Cardiac muscle cell (in vitro differentiated cells and primary cell): Measurements from ENCODE around the gene BAAT. TPM values are rescaled to one million over a fixed set of nuclear protein-coding genes. Genes with fewer than 3 reads are reported as not detected.

Source experiments
- DNase-seq, 2 donors: peaks; one replicate each; pipeline versions ENCODE4 v3.0.0 to v3.0.0-alpha.2; 2010 to 2017; ENCODE audit warnings: low read depth in 1 of 2, low spot score in 1 of 2
- H3K27ac ChIP-seq: fragments of 200-600 bp; sonication (generic); 2 replicates; pipeline ENCODE4 v1.5.1; 2016
- H3K27me3 ChIP-seq: fragments of 200-600 bp; sonication (generic); 2 replicates; pipeline ENCODE4 v1.6.0; 2016; ENCODE audit warnings: control low read depth
- H3K36me3 ChIP-seq: fragments of 200-600 bp; sonication (generic); 2 replicates; pipeline ENCODE4 v1.5.1; 2016; ENCODE audit warnings: control low read depth
- H3K4me1 ChIP-seq: fragments of 200-600 bp; sonication (generic); 2 replicates; pipeline ENCODE4 v1.8.1; 2017; ENCODE audit warnings: low read depth, mild to moderate bottlenecking, mixed run types
- H3K4me3 ChIP-seq: fragments of 200-600 bp; sonication (generic); 2 replicates; pipeline ENCODE4 v1.5.1; 2016; ENCODE audit warnings: mild to moderate bottlenecking
- H3K9me3 ChIP-seq: fragments of 200-600 bp; sonication (generic); 2 replicates; pipeline ENCODE4 v1.5.1; 2017; ENCODE audit warnings: low read depth, mild to moderate bottlenecking, control low read depth
- polyA plus RNA-seq: library from polyadenylated mRNA; unstranded; fragments of >200 nt; fragmentation: Nextera tagmentation; extraction: Ambion mirVana; gene quantifications from 2 replicates; pipeline ENCODE4 v1.2.1, GENCODE V29; 2016
- total RNA-seq: library from RNA; depleted of rRNA; stranded (reverse); fragments of >200 nt; gene quantifications from 2 replicates; pipeline ENCODE4 v1.2.3, GENCODE V29; 2016
- TF ChIP-seq, protein P1 (sequence below): IDR thresholded peaks from 2 replicates; pipeline ENCODE4 v1.5.1; 2012; ENCODE audit warnings: low read depth, mild to moderate bottlenecking, low read length

Gene BAAT
- total and polyA plus RNA-seq, 2 experiments from 2014 or later = not detected

DNA sequence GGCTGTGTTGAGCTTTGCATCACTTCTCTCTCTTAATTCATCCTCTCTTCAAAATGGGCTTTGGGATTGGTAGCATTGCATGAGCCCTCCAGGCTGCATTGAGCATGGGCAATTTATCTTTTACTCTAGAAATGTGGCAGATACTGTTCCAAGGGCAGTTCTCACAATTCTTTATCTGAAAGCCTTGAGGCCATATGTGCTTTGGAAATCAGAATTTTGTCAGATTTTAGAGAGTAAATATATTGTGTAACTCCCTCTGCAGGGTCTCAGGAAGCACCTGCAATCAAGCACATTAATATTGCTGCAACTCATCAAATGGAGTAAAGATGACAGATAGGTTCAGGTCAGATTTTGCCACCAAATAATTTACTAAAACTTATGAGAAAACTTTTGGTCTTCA is 33.2 kb upstream of the BAAT start:
- Histone ChIP-seq H3K36me3 (no peaks in the 10 kb centered on the region), H3K27ac (no peak overlapping the region), H3K4me3 (no peak overlapping the region), H3K4me1 (peaks cover 9% of the 10 kb centered on the region), H3K9me3 (no peaks in the 10 kb centered on the region), H3K27me3 (no peaks in the 10 kb centered on the region)
- TF ChIP-seq, protein P1, sequence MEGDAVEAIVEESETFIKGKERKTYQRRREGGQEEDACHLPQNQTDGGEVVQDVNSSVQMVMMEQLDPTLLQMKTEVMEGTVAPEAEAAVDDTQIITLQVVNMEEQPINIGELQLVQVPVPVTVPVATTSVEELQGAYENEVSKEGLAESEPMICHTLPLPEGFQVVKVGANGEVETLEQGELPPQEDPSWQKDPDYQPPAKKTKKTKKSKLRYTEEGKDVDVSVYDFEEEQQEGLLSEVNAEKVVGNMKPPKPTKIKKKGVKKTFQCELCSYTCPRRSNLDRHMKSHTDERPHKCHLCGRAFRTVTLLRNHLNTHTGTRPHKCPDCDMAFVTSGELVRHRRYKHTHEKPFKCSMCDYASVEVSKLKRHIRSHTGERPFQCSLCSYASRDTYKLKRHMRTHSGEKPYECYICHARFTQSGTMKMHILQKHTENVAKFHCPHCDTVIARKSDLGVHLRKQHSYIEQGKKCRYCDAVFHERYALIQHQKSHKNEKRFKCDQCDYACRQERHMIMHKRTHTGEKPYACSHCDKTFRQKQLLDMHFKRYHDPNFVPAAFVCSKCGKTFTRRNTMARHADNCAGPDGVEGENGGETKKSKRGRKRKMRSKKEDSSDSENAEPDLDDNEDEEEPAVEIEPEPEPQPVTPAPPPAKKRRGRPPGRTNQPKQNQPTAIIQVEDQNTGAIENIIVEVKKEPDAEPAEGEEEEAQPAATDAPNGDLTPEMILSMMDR = no peak
- no peak for DNase-seq

DNA sequence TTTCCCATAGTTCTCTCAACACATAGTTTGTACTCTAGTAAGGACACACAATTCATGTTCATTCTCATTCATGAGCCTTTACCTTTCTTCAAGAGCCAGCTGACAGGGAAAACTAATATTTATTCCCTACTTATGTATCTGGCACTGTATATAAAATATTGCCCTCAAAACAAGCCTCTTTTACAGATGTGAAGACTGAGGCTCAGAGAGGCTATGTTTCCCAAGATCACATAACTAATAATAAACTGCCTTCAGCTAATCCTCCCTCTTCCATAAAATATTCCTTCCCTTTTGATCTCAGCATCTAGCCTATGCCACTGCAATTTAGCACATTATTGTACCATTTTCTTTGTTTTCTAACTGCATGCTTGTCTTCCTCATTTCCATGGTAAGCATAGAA is 32.6 kb upstream of the BAAT start:
- Histone ChIP-seq H3K27ac (no peak overlapping the region), H3K9me3 (no peaks in the 10 kb centered on the region), H3K4me1 (peaks cover 9% of the 10 kb centered on the region), H3K27me3 (no peaks in the 10 kb centered on the region), H3K36me3 (no peaks in the 10 kb centered on the region), H3K4me3 (no peak overlapping the region)
- TF ChIP-seq, protein P1 = no peak
- no peak for DNase-seq

DNA sequence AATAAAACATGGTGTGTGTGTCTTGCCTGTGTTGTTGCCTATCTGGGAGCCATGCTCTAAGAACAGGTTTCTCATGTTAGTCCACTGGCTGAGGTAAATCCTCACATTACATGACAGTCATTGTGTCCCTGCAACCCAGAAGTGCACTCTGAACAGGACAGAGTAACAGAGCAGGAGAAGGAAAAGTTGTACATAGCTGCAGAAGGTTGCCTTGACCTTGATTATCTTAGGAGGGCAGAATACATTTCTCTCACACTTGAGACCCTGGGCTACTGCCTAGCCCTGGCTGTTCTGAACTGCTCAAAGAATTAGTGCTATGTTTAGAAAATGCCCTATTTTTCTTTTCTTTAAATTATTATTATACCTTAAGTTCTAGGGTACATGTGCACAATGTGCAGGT is 30.8 kb upstream of the BAAT start:
- DNase-seq = no peak
- Histone ChIP-seq H3K9me3 (no peaks in the 10 kb centered on the region), H3K4me1 (peaks cover 3% of the 10 kb centered on the region)

DNA sequence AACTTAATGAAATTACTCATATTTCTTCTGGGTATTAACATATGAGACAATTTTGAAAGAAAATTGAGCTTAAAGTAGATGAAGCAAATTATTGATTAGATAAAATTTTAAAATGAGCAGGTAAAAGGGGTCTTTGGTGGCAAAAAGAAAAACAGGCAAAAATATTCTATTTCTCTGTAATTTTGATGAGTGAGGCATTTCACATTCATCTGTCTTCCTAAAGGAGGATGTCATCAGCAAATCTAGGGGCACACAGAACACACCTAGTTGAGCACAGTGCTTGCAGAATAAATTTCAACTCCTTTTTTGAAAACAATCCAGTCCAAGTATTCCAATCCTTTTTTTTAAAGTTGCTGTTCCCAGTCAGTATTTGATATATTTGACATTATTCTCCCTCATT is 30.0 kb upstream of the BAAT start:
- no peak for DNase-seq
- Histone ChIP-seq H3K4me3 (no peak overlapping the region), H3K4me1 (no peaks in the 10 kb centered on the region), H3K9me3 (no peaks in the 10 kb centered on the region), H3K27ac (no peak overlapping the region), H3K27me3 (no peaks in the 10 kb centered on the region), H3K36me3 (peaks cover under 1% of the 10 kb centered on the region)
- TF ChIP-seq, protein P1 = no peak

More for the DNA sequence above, 30.8 kb upstream of the BAAT start:
- H3K4me3 ChIP-seq = no peak overlapping the region
- no peaks in the 10 kb centered on the region for H3K36me3 ChIP-seq
- no peaks in the 10 kb centered on the region for H3K27me3 ChIP-seq
- TF ChIP-seq, protein P1 = no peak
- no peak overlapping the region for H3K27ac ChIP-seq

DNA sequence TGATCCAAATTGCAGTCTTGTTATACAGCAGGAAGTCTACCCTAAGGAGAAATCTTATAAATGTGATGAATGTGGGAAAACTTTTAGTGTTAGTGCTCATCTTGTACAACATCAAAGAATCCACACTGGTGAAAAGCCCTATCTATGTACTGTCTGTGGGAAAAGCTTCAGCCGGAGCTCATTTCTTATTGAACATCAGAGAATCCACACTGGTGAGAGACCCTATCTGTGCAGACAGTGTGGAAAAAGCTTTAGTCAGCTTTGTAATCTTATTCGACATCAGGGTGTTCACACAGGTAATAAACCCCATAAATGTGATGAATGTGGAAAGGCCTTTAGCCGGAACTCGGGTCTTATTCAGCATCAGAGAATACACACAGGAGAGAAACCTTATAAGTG is 24.3 kb upstream of the BAAT start:
- TF ChIP-seq, protein P1 = no peak
- no peak overlapping the region for H3K4me3 ChIP-seq
- H3K27ac ChIP-seq = no peak overlapping the region
- H3K4me1 ChIP-seq = no peaks in the 10 kb centered on the region
- peaks cover 13% of the 10 kb centered on the region for H3K9me3 ChIP-seq
- DNase-seq = no peak
- no peaks in the 10 kb centered on the region for H3K27me3 ChIP-seq
- H3K36me3 ChIP-seq = peaks cover 49% of the 10 kb centered on the region

DNA sequence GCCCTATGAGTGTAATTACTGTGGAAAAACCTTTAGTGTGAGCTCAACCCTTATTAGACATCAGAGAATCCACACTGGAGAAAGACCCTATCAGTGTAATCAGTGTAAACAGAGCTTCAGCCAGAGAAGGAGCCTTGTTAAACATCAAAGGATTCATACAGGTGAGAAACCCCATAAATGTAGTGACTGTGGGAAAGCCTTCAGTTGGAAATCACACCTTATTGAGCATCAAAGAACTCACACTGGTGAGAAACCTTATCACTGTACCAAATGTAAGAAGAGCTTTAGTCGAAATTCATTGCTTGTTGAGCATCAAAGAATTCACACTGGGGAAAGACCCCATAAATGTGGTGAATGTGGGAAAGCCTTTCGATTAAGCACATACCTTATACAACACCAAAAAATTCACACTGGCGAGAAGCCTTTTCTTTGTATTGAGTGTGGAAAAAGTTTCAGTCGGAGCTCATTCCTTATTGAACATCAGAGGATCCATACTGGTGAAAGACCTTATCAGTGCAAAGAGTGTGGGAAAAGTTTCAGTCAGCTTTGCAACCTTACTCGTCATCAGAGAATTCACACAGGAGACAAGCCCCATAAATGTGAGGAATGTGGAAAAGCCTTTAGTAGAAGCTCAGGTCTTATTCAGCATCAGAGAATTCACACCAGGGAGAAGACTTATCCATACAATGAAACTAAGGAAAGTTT is 23.7 kb upstream of the BAAT start:
- Histone ChIP-seq H3K4me1 (no peaks in the 10 kb centered on the region), H3K36me3 (peaks cover 55% of the 10 kb centered on the region), H3K27ac (no peak overlapping the region), H3K27me3 (no peaks in the 10 kb centered on the region), H3K4me3 (no peak overlapping the region), H3K9me3 (peaks cover 13% of the 10 kb centered on the region)
- no peak for DNase-seq
- TF ChIP-seq, protein P1 = no peak
